ENCODE data around the gene EVI2A.

The EVI2A gene

GRCh38 chr17:31272803-31273202, 48.6 kb downstream of the EVI2A start:
- Histone ChIP-seq H3K27me3 (ENCODE audit: insufficient read depth, poor library complexity, severe bottlenecking) (no peaks in the 10 kb centered on the region), H3K27ac (replicated peaks) (peak overlapping the region; percentile 67), H3K4me3 (replicated peaks; ENCODE audit: insufficient read depth, low read length) (no peak overlapping the region)
- no peak for DNase-seq (ENCODE audit: low read depth in 1 of 2, low spot score in 1 of 2)
- no peak for TF ChIP-seq SPI1 (IDR thresholded peaks at IDR 0.05; ENCODE audit: borderline replicate concordance, low read depth)
- no peak for TF ChIP-seq POLR2AphosphoS5 (IDR thresholded peaks at IDR 0.05; ENCODE audit: low read depth)
- TF ChIP-seq REST (IDR thresholded peaks at IDR 0.05; ENCODE audit: insufficient replicate concordance, low read depth) = no peak
- no peak for TF ChIP-seq CTCF (IDR thresholded peaks at IDR 0.05; ENCODE audit: insufficient read depth, low read length)
- no peak for TF ChIP-seq GABPA (IDR thresholded peaks at IDR 0.05; ENCODE audit: low read depth)

- Histone ChIP-seq H3K27ac (replicated peaks) (no peak overlapping the region), H3K27me3 (ENCODE audit: insufficient read depth, poor library complexity, severe bottlenecking) (no peaks in the 10 kb centered on the region), H3K4me3 (replicated peaks; ENCODE audit: insufficient read depth, low read length) (no peak overlapping the region)
- TF ChIP-seq GABPA (IDR thresholded peaks at IDR 0.05; ENCODE audit: low read depth) (no peak), POLR2AphosphoS5 (IDR thresholded peaks at IDR 0.05; ENCODE audit: low read depth) (no peak), SPI1 (IDR thresholded peaks at IDR 0.05; ENCODE audit: borderline replicate concordance, low read depth) (no peak), CTCF (IDR thresholded peaks at IDR 0.05; ENCODE audit: insufficient read depth, low read length) (no peak), REST (IDR thresholded peaks at IDR 0.05; ENCODE audit: insufficient replicate concordance, low read depth) (no peak)
- DNase-seq (ENCODE audit: low read depth in 1 of 2, low spot score in 1 of 2) = no peak
Measured at GRCh38 chr17:31272236-31272635, 49.2 kb downstream of the EVI2A start.

- H3K27me3 ChIP-seq (ENCODE audit: insufficient read depth, poor library complexity, severe bottlenecking) = no peaks in the 10 kb centered on the region
- TF ChIP-seq REST (IDR thresholded peaks at IDR 0.05; ENCODE audit: insufficient replicate concordance, low read depth) = no peak
- TF ChIP-seq POLR2AphosphoS5 (IDR thresholded peaks at IDR 0.05; ENCODE audit: low read depth) = no peak
- no peak for TF ChIP-seq SPI1 (IDR thresholded peaks at IDR 0.05; ENCODE audit: borderline replicate concordance, low read depth)
- TF ChIP-seq GABPA (IDR thresholded peaks at IDR 0.05; ENCODE audit: low read depth) = no peak
- no peak for TF ChIP-seq CTCF (IDR thresholded peaks at IDR 0.05; ENCODE audit: insufficient read depth, low read length)
- DNase-seq (ENCODE audit: low read depth in 1 of 2, low spot score in 1 of 2) = no peak
- no peak overlapping the region for H3K27ac ChIP-seq (replicated peaks)
- no peak overlapping the region for H3K4me3 ChIP-seq (replicated peaks; ENCODE audit: insufficient read depth, low read length)
Measured at GRCh38 chr17:31269578-31269983, 51.8 kb downstream of the EVI2A start.
